HG03097 (cell line): Measurements from ENCODE around the gene SSR2.

Experiments used
- ATAC-seq: cut with Tn5 transposase; IDR thresholded peaks from one replicate; pipeline ENCODE4 v1.9.1; 2021; ENCODE audit not compliant: unreplicated experiment, low FRiP score

The SSR2 gene

DNA sequence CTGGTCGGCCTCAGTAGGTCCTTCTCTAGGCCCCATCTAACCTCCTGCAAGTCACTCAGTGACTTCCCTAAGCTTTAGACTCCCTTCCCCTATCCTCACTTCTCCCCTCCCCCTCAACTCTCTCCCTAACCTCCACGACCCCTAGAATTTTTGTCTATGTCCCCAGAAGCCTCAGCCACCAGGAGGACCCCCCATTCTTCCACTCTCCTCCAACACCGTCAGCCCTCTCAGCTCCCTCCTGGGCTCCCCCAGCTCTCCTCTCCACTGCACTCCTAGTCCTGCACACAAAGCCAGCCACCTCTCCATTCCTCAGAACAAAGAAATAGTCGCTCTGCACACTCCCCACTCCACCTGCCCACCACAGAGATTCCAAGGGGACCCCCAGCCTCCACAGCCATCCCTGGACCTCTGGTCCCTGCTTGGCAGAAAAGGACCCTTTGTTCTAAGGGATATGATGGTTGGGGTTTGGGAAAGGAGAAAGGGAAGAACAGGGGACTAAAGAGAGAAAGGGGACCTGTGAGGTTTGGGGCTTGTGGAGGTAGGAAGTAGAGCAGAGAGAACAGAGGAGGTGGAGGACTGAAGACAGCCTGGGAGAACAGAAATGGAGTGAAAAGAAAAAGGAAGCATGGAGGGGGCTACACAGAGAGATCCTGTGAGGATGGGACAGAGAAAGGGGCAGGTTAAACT lies 45.2 kb downstream of the SSR2 start:
- ATAC-seq: no peak

DNA sequence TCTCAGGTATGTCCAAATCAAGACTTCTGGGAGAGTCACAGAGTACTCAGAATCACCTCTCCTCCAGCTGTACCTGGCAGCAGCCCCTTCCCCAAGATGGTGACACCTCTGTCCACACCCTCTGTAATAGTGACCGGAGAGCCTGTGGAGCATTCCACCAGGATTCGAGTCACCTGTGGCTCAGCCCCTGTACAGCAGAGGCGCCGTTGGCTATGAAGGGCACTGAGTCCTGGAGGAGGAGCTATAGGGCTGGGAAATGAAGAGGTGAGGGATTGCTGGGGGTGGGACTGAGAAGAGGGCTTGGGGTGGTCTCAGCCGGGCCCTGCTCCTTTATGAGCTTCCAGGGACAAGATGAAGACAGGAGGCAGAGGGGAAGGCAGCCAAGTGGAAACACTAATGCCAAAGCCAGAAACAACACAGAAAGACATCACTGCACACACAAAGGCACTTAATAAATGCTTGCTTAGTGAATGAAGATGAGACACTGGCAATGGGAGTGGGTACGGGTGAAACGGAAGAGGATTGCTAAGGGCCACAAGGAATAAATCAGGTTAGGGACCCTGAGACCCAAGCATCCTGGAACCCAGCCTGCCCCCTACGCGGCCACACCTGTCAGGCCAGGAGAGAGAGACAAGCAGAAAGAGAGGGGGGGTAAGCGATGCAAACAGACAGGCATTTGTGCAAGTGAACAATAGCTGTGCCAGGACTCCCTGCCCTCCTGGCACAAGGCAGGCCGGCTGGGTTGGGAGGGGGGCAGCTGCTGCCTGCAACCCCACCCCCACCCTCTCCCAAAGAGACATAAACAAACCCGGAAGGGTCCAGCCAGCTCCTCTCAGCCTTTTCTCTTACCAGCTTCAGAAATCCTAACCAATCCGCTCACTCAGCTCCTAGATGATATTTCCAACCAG lies 46.3 kb downstream of the SSR2 start:
- no peak for ATAC-seq

DNA sequence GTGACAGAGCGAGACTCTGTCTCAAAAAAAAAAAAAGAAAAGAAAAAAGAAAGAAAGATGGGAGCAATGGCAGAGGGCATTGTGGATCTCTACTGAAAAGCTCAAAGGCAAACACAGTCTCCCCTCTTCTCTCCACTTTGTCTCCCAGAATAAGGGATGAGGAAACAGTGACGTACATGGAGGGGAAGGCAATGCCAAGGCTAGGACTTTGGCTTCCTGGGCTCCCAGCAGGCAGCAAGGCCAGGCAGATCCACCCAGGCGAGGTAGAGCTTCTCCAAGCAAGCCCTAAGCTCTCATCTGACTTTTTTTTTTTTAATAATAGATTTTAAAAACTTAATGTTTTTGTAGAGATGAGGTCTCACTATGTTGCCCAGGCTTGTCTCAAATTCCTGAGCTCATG lies 47.0 kb downstream of the SSR2 start:
- ATAC-seq: no peak

DNA sequence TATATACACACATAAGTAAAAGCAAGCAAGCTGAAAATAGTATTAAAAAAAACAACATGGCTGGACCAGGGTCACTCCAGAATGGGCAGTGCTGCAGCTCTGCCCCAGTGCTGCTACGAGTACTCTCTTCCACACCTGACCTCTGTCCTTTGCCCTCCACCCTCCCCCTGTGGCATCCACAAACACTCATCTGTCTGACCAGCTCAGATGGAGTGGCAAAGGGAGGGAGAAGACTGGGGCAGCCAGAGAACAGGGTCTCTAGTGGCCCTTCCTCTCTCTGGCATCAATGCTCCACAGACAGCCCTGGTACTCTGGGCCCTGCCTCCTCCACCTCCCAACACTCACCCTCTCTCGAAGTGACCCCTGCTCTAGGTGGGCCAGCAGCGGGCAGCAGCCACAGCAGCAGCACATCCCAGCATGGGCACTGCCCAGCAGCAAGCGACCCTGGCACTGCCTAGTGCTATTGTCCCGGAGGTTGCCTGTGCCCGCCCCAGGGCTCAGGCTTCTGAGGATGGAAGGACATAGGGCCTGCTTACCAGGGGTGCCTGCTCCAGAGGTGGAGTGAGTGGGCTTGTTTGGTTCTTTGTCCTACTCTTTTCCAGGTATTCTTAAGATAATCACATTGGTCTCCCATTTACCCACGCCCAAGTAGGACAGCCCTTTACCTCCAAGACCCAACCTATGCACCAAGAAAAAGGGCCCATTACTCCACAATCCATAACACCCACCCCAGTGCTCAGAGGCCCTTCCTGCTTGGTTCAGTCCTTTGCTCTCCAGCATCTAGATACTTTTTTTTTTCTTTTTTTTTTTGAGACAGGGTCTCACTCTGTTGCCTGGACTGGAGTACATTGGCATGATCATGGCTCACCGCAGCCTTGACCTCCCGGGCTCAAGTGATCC lies 48.6 kb downstream of the SSR2 start:
- ATAC-seq: no peak

DNA sequence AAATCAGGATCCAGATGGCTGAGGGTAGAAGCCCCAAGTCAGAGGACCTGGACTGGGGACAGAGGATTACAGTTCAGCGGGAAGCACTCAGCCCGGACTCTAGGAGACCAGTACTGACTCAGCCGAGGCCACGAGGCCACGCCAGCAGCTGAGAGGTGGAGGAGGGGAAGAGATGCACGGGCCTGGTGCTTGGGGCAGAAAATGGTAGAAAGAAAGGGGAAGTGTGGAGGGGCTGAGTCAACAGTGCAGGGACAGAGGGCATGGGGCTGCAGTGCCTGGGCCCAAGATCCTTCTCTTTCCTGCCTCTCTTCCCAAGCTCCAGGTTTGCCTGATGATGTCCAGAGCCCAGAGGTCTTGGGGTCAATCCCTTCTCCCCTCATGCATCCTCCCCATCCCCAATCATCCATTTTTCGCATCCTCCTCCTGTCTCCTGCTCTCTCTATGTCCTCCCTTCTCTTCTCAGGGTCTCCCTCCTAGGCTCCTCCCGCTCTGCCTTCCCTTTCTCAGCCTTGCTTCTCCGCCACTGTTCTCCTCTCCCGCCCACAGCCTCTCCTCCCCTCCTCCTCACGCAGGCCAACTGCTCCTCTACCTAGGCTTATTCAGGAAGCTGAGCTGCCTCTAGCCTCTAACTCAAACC lies 50.1 kb downstream of the SSR2 start:
- ATAC-seq: no peak

DNA sequence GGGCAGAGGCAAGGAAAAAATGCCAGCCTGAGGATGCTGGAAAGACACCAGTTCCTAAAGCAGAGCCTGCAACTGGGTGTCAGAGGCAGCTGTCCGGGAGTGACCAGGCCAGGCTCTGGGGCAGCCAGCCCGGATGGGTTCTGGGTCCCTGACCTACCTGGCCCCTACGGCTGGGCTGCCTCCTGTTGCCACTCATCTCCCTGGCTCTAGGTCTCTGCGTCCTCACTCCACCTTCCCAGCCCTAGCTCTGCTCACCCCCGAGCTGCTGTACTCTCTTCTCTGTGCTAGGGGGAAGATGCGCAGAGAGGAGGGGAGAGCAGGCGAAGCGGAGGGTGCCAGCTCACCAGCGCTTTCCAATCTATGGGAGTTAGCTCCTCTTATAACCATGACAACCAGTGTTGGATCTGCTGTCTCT lies 51.4 kb downstream of the SSR2 start:
- ATAC-seq: no peak

DNA sequence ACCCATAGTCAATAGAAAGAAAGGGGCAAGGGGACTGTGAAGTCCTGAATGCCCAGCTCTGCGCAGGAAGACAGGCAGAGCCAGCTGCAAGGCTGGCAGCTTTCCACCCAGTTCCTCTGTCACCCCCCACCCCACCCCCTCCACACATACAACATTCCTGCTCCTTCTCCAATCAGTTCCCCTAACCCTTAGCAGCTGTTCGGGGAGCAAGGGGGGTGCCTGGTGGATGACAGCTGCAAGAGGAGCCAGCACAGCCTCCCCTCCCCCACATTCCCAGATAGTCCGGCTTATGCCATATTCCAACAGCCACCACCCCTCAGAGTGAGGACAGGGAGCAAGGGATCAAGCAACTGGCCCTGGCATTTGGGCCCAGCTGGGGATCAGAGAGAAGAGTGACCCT lies 52.1 kb downstream of the SSR2 start:
- ATAC-seq: no peak

DNA sequence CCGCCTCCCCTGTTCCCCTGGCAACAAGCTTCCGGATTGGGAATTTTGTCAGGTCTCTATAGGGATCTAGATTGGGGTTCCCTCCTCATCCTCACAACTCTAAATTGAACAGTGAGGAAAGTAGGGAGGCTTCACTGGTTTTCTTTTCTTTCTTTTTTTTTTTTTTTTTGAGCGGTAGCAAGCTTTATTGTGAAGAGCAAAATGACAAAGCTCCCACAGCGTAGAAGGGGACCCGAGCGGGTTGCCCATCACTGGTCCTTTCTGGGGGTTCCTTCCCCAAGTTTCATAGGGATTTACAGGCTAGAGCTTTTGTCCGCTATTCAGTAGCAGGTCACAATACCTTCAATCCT lies 52.7 kb downstream of the SSR2 start:
- no peak for ATAC-seq

DNA sequence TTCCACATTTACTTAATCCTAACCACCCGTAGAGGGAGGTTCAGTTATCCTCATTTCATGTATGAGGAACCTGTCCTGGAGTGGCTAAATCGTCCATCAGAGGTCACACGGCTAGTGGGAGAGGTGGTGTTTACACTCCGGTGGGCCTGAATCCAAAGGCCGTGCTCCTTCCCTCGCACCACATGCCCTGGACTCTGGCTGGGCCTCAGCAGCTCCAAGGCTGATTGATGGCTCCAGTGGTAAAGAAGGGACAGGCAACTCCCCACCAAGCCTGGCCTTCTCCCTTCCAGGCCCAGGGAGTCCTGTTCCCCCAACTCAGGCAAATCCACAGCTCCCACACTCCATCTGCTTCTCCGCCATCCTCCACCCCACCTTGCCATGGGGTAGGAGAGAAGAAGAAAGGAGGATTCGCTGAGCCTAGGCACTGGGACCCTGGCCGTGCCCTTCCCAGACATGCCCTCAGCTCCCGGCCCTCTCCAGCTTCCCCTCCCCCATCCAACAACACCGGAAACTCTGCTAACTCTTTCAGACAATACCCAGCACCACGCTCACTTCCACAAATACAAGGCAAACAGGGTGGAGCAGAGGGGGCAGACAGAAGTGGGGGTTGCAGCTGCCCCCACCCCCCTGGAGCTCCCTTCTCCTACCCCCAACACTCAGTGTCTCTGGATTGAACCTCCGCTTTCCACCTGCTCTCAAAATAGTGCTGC lies 53.3 kb downstream of the SSR2 start:
- ATAC-seq: no peak

DNA sequence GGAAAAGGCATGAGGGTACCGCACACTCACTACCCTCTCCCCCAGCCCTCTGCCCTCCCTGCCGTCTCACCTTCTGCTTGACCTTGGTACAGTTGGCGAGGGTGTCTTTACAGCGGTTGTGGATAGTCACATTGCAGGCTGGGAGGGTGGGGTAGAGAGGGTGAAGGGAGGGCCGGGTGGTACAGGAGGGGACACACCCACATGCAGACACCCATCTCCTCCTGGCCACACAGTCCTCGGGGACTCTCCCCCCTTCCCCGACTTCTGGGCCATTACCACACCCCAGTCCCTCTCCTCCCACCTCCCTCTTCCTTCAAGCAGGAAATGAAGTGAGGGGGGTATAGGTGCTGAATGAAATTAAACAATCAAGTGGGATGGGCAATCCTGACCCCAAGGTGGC lies 54.0 kb downstream of the SSR2 start:
- ATAC-seq: no peak

DNA sequence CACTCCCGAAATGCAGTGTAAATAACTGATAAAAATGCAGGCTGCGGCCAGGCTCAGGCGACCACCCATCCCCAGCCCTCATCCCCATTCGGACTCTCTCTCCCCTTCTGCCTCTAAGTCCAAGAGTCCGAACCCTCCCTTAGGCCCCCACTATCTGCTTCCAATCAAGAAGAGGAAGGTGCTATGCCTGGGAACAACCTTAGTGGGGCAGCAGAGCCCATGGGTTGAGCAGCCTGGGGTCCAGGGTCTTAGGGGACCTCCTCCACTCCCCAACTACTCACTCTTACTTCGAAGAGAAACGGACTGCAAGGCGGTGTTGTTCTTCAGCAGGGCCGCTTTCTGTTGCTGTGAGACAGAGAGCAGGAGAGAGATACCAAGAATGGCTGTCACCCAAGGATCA lies 54.6 kb downstream of the SSR2 start:
- no peak for ATAC-seq

DNA sequence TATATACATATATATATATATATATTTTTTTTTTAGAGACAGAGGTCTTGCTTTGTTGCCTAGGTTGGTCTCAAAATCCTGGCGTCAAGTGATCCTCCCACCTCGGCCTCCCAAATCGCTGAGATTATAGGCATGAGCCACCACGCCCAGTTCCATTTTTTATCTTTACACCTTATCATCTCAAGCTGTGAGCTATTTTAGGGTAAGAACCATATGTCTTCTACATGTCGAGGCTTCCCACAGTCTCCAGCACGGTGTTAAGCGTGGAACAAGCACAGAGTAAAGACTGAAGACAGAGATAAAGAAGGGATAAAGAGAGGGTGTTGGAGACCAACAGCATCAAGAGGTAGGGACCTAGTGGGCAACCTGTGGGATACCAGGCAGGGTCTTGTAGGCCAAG lies 56.6 kb downstream of the SSR2 start:
- no peak for ATAC-seq

DNA sequence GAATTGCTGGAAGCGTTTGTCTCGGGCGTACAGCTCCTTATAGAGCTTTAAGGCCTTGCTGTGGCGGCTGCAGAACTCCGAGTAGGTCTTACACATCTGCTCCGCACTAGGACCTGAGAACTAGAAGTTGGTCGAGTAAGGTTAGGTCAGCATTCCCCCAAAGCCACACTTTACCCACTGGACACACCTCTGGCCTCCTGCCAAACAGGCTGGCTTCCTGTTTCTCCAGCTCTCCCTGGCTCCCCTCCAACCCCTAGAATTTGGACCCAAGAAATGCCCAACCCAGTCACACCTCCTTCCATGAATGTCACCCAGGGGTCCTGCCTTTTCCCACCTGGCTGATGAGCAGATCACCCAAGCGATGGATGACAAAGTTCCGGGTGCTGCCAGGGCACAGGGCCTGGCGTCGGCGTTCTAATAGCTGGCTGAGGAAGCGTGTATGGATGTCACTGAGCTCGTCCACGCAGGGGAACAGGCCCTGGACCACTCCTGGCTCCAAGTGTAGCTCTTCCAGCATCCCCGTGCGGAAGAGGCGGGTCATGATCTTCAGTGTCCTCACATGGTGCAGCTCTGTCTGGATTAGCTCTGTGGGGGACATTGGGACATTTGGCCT lies 58.0 kb downstream of the SSR2 start:
- ATAC-seq: no peak

DNA sequence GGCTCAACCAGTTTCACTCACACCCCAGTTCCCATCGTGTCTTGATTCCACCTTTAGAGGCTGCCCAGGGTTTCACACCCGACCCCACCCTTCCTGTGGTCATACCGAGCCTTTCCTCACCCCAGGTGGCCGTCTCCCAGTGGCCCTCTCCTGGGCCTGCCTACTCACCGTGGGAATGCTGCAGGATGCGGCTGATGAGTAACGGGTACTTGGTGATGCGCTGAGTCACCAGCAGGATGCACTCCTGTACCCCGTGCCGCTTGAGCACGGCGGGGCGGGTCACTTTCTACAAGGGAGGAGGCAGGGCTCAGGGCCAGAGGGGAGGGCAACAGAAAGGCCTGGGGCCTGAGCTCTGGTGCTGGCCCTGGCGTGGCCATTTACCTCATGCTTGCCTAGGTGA lies 58.8 kb downstream of the SSR2 start:
- ATAC-seq: no peak

DNA sequence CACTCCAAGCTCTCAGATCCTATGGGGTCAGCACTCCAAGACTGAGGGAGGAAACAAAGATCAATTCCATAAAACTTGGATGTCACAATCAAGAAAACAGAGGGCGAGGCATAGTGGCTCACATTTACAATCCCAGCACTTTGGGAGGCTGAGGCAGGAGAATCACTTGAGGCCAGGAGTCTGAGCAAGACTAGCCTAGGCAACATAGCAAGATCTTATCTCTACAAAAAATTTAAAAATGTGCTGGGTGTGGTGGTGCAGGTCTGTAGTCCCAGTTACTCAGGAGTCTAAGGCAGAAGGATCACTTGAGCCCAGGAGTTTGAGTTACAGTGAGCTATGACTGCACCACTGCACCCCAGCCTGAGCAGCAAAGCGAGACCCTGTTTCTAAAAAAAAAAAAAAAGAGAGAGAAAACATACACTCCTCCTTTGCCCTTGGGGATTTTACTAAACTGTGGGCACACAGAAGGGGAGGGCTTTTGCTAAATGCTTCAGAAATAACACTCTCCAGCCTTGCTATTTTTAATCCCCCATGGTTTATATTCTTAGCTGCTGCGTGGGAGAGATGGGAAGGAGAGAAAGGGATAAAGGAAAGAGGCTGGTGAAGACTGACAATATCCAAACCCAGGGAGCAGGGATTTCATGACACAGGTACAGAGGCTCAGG lies 60.5 kb downstream of the SSR2 start:
- no peak for ATAC-seq
